ENCODE measurements around the gene G6PC3. TPM values are rescaled to one million over a fixed set of nuclear protein-coding genes. Genes with fewer than 3 reads are reported as not detected.

The G6PC3 gene
- total RNA-seq, 1 donor from 2014 or later: 63.2 TPM

DNA sequence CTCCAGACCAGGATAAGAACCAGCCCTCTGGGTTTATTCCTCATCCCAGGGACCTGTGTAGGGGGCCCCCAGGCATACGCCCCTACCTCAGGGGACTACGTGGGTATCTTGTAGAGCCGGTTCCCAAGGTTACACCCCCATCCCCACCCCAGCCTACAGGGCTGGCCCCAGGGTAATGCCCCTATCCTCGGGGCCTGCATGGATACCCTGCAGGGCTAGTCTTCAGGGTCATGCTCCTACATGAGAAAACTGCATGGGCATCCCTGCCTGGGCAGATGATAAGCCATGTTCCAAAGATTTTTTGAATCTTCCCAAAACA lies 38.7 kb downstream of the G6PC3 start:
- peaks cover 19% of the 10 kb centered on the region for H3K4me1 Mint-ChIP-seq
- TF ChIP-seq, protein P1, sequence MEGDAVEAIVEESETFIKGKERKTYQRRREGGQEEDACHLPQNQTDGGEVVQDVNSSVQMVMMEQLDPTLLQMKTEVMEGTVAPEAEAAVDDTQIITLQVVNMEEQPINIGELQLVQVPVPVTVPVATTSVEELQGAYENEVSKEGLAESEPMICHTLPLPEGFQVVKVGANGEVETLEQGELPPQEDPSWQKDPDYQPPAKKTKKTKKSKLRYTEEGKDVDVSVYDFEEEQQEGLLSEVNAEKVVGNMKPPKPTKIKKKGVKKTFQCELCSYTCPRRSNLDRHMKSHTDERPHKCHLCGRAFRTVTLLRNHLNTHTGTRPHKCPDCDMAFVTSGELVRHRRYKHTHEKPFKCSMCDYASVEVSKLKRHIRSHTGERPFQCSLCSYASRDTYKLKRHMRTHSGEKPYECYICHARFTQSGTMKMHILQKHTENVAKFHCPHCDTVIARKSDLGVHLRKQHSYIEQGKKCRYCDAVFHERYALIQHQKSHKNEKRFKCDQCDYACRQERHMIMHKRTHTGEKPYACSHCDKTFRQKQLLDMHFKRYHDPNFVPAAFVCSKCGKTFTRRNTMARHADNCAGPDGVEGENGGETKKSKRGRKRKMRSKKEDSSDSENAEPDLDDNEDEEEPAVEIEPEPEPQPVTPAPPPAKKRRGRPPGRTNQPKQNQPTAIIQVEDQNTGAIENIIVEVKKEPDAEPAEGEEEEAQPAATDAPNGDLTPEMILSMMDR (IDR thresholded peaks at IDR 0.05; ENCODE audit: unreplicated experiment): no peak
- no peaks in the 10 kb centered on the region for H3K36me3 Mint-ChIP-seq
- H3K27me3 Mint-ChIP-seq (ENCODE audit: low read depth): no peaks in the 10 kb centered on the region
- H3K9me3 Mint-ChIP-seq: no peaks in the 10 kb centered on the region
- no peak overlapping the region for H3K4me3 Mint-ChIP-seq
- no peak for DNase-seq (ENCODE audit: low spot score in 2 of 2, unreplicated experiment in 2 of 2)
- H3K27ac Mint-ChIP-seq: no peak overlapping the region

DNA sequence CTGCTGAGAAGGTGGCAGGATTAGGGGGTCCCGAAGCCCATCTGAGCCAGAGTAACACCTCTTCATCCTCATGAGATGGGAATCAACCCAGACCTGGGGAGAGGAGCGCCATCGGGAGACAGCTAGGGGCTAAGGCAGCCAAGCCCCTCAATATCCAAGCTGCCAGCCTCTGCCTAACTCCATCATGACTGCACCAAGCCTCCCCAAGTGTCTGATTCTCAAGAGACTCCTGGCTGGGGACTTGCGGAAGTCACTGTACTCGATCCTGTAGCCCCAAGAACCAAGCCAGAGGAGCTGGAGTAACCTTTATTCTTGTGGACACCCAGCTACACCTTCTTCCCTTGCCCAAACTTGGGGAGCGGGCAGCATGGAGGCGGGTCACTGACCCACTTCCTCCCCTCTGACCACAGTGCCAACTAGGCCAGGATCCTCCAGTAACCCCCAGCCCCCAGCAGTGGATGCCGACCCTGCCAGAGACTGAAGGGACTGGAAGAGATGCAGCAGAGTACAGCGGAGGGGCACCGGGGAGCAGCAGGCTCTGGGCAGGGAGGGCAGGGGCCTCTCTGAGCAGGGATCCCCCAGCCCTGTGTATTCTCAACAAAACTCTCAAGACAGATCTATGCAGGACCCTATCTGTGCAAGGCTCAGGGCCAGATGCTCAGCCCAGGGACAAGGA lies 39.6 kb downstream of the G6PC3 start:
- Mint-ChIP-seq H3K4me1 (peaks cover 19% of the 10 kb centered on the region), H3K36me3 (no peaks in the 10 kb centered on the region), H3K9me3 (no peaks in the 10 kb centered on the region), H3K27ac (no peak overlapping the region), H3K4me3 (no peak overlapping the region), H3K27me3 (ENCODE audit: low read depth) (no peaks in the 10 kb centered on the region)
- DNase-seq (ENCODE audit: low spot score in 2 of 2, unreplicated experiment in 2 of 2): no peak
- TF ChIP-seq, protein P1 (IDR thresholded peaks at IDR 0.05; ENCODE audit: unreplicated experiment): no peak

DNA sequence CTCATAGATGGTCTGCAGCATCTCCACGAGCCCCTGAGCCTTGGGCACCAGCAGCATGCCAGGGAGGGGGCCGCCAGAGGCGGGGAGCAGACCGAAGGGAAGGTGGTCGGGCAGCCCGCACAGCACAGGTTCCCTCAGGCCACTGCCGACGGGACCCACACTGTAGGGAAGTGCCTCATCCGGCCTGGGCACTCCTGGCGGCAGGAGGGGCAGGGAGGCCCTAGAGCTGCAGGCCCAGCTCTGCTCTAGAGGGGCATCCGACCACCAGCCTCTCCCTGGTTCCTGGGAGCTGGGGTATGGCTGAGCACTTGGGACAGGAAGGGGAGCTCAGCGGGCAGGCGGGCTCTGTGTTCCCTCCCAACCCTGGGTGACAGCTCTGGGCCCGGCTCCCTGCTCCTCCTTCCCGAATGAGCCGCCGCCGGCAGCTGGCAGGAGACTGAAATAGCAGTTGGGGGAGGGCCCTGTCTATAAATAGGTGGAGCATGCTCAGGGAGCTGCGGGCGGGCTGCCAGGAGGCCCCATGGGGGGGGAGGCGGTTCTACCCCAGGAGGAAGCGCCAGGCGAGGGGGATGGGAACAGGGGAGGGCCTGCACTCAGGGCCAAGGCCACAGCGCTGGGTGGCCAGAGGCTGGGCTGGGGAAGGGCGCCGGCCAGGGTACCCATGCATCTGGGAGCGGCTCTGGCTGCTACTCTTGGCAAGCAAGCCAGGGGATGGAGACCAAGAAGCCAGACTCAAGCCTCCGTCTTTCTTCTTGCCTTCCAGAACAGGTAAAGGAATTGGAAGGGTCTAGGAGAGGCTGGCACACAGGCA lies 40.5 kb downstream of the G6PC3 start:
- H3K4me1 Mint-ChIP-seq: peaks cover 19% of the 10 kb centered on the region
- H3K4me3 Mint-ChIP-seq: no peak overlapping the region
- H3K27ac Mint-ChIP-seq: no peak overlapping the region

DNA sequence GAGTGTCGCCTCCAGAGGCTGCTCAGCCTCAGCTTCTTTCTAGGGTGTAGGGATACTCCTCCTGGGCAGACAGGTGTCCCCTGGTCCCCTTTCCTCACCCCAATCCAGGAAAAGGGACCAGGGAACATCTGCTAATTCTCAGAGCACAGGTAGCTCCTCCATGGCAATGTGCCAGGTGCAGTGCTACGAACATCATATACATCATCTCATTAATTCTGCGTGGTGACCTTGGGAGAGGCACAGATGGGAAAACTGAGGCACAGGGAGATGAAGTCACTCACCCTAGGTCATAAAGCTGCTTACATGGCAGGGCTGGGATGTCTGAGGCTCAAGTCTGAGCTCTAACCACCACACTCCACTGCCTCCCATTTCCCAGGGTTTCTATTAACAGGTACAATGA lies 41.2 kb downstream of the G6PC3 start:
- H3K4me3 Mint-ChIP-seq: no peak overlapping the region
- TF ChIP-seq, protein P1 (IDR thresholded peaks at IDR 0.05; ENCODE audit: unreplicated experiment): no peak

More for the DNA sequence above, 40.5 kb downstream of the G6PC3 start:
- DNase-seq (ENCODE audit: low spot score in 2 of 2, unreplicated experiment in 2 of 2): peak; percentile 61 to 84
- no peaks in the 10 kb centered on the region for H3K9me3 Mint-ChIP-seq
- H3K36me3 Mint-ChIP-seq: no peaks in the 10 kb centered on the region
- TF ChIP-seq, protein P1 (IDR thresholded peaks at IDR 0.05; ENCODE audit: unreplicated experiment): no peak
- H3K27me3 Mint-ChIP-seq (ENCODE audit: low read depth): no peaks in the 10 kb centered on the region

DNA sequence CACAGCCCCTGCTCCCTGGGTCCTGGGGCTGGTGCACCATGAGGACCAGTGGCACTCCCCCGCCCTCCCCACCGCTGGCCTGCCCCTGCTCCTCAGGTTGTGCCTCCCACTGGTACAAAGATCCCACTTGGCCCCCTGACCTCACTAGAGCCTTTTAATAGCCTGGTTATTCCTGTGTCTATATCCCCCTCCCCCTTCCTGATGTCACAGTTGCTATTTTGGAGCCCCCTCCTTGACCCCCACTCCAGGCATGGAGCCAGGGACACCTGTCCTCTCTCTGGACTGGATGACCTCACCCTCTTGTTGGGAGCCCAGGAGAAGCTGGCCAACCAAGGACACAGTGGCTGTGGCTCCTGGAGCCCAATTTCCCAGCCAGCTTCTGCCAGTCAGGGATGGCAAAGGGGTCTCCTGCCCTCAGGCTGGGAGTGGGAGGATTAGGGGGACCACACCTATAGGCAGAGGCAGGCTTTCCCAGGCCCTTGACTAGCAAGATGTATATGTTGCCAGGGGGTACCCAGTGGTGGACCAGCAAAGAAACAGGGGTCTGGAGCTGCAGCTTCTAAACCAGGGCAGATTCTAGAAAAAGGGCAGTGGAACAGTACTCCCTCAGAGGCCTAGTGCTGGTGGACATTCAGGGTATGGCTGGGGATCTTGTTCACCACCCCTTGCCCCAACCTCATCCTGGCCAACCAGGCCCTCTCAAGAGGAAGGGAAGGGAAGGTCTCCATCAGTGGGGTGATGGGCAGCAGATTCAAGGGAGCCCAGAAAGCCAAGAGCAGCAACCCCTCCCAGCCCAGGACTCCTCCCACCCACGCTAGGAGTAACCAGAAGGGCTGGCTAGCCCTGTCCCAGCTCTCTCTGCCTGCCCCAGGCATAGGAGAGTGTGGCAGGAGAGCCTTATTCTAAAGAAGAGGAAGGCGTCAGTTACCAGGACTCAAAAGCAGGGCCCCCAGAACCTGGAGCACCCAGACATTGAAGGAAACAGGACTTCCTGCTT lies 42.0 kb downstream of the G6PC3 start:
- no peak for DNase-seq (ENCODE audit: low spot score in 2 of 2, unreplicated experiment in 2 of 2)
- TF ChIP-seq, protein P1 (IDR thresholded peaks at IDR 0.05; ENCODE audit: unreplicated experiment): no peak
- no peaks in the 10 kb centered on the region for H3K27me3 Mint-ChIP-seq (ENCODE audit: low read depth)
- H3K4me1 Mint-ChIP-seq: peaks cover 19% of the 10 kb centered on the region
- no peaks in the 10 kb centered on the region for H3K9me3 Mint-ChIP-seq
- no peak overlapping the region for H3K4me3 Mint-ChIP-seq
- no peaks in the 10 kb centered on the region for H3K36me3 Mint-ChIP-seq
- H3K27ac Mint-ChIP-seq: no peak overlapping the region

More for the DNA sequence above, 41.2 kb downstream of the G6PC3 start:
- Mint-ChIP-seq H3K27me3 (ENCODE audit: low read depth) (no peaks in the 10 kb centered on the region), H3K4me1 (peaks cover 19% of the 10 kb centered on the region), H3K27ac (no peak overlapping the region), H3K36me3 (no peaks in the 10 kb centered on the region), H3K9me3 (no peaks in the 10 kb centered on the region)
- DNase-seq (ENCODE audit: low spot score in 2 of 2, unreplicated experiment in 2 of 2): no peak

All from mesothelial cell of epicardium (in vitro differentiated cells).